ENCODE measurements around the gene MYL12B.
"Not testable (repeated sequence)": the region's sequence is repeated elsewhere in the genome, so short reads cannot be mapped to it uniquely, and the experiment has no call there.

Gene MYL12B

DNA sequence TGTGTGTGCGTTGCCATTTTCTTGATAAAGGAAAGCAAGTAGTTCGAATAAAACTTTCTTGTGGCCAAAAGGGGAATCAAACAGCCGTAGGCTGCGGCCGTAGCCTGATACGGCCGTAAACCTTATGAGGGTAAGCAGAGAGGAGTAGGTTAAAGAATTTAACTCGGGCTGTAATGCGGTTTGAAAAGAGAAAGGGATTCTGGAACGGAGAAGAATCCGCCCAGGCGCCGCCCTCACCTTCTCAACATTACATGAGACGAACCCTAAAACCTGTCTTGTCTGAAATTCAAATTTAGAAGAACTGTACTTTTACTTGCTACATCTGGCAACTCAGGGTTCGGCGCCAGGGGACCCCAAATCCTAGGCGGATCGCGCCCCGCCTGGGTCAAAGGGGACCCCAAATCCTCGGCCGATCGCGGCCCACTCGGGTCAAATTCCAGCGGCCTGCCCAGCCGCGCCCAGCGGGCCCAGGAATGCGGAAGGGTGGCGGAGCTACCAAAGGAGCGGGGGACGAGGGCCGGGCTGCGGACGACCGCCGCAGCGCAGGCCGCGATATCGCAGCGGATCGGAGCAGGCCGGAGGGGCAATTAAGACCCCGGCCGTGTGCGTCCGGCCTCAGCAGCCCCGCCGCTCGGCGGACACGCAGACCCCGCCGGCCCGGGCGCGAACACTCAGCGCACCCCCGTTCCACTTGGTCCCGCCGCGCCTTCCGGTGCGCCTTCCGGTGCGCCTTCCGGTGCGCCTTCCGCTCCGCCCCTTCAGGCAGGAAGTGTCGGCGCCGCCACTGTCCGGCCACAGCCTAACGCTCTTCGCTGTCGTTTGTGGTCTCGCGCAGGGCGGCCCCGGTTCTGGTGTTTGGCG lies at the start of gene MYL12B:
Gene MYL12B, plus strand, starts transcription at position 761 of the 861 bp plus-strand sequence. CDS start 10,766 bp downstream, outside the sequence.
- DNase-seq: peak; percentile 59 to 76 (median 65)

DNA sequence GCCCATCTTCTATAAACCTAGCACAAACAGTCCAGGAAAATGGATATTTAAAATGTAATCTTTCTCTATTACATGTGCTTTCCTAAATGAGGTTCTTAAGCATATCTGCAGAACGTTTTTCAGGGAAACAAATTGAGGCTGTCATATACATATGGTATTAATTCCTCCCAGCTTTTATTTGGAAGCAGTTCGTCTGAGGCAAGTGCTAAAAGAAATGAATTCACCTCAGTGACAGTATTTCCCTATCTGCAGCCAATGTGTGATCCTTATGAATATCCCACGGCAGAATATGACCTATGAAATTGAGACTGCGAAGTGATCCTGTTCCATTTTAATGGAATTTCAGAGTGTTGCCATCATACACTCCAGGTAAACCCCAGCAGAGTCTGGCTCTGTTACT lies 49.3 kb upstream of the MYL12B start:
- DNase-seq: no peak

DNA sequence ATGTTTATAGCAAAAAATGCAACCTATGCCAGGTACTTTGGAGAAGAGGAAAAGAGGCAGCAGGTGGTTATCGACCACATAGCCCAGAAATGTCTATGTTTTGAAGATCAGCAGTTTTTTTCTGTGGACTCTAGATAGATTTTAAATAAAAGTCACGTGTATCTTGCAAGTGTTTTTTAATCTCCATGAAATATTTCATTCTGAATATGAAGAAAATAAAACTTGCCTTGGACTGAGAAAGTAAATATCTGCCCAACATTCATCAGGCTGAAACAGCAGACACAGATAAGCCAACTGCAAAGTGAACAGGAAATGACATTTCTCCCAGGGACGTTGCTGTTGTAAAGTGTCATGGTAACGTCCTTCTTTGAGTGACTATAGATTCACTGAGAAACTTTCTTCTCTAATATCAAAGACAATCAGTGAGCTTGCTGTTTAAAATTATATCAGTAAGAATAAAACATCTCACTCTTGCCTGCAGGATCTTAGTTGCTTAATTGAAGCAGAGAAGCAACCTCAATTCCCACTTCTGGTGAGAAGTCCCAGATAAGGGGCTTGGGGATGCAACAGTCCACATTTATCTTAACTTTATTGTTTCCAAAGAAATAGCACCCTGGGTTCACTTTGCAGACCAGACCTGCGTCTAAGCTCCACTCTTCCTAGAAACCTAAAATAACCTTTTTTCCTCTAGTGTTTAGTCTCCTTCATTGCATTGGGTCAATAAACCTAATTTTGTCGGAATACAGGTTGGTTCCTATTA lies 48.5 kb upstream of the MYL12B start:
- DNase-seq: no peak

DNA sequence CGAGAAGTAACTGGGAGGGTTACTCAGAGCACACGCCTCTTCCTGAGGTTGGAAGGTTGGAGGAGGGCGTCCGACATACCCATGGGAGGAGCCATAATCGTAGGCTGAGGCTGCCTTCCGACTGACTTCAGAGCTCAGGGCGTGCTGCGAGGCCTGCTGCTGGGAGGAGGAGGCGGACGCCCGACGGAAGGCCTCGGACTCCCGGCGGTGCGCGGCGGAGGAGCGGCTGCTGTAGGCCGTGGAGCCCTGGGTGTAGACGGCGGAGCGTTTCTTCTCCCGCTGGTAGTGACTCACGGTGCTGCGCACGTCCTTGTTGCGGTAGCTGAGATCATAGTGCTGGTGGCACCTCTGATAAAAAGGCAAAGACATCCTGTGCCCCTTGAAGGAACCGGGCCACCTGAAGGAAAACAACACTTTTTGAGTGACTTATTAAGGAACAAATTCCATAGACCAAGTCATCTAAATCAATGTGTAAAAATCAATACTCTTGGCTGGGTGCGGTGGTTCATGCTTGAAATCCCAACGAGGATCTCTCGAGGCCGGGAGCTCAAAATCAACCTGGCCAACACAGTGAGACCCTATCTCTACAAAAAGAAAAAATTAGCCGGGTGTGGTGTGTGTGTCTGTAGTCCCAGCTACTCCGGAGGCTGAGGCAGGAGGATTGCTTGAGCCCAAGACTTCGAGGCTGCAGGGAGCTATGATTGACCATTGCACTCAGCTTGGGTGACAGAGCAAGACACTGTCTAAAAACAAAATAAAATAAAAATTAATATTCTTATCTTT lies 46.9 kb upstream of the MYL12B start:
- DNase-seq: no peak

DNA sequence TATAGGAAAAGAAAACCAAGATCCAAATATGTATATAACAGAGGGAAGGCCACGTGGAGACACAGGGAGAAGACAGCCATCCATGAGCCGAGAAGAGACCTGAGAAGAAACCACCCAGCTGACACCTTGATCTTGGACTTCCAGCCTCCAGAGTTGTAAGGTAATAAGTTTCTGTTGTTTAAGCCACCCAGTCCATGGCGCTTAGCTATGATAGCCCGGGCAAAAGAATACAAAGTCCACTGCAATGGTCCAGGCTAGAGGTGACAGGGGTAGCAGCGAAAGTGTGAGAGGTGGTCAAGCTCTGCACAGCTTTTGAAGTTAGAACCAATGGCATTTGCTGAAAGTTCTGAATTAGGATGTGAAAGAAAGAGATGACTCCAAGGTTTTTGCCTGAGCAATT lies 44.9 kb upstream of the MYL12B start:
- no peak for DNase-seq

DNA sequence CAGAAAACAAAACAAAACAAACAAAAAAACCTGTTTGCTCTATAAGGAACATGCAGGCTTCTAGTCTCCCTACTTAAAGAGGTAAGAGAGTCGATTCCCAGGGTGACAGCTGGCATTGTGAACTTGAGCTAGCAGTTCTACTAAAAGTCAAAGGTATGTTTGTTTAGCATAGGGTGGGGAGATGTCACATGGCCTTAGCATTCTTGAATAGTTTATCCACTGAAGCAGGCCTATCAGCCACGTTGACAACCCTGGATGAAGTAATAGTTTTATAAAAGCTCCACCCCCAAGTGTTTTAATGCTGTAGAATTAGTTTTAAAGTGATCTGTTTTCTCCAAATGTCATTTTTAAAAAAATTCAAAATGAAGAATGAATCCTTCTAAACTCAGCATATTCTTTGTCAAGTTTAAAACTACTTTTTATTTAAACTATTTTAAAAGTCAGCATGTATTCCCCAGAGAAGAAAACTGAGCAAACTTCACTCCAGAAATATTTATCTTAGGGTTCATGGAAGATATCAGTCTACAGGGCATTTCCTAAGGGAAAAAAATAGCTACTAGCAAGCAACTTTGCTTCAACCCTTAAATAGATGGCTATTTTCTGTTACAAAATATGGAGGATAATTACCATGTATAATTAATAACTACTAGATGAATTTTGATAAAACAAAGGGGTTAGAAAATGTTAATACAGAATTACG lies 43.8 kb upstream of the MYL12B start:
- no peak for DNase-seq

DNA sequence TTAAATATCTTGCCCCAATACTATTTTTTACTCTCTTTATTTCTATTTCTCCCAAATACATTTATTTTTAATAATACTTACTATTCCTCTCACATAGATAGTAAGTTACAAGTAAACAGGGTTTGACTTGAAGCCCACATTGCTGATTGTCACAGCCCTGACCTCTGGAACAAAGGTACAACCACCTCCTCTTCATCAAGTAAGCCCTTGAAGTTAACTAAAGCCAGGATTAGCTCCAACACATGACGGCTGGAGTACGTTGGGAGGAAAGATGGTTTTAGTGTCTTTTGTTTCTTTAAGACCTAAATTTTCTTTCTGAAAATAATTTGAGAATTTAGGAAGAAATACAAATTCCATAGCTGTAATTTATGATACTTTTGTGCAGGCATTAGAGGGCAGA lies 43.1 kb upstream of the MYL12B start:
- no peak for DNase-seq

DNA sequence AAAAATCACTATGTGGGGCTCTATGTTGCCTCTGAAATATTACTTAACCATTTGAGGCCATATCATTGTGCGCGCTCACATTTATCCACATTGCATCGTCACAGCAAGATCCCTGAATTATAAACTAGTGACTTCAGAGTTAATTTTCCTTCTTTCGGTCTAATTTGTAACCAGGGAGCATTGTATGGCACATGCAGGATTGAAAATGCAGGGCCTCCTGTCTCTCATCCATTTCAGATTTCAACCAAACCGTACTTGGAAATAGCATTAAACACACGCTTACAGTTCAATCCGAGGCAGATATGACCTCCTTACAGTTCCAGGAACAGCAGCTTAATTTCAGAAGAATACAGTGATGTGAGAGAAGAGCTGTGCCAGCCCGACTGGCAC lies 42.7 kb upstream of the MYL12B start:
- no peak for DNase-seq

DNA sequence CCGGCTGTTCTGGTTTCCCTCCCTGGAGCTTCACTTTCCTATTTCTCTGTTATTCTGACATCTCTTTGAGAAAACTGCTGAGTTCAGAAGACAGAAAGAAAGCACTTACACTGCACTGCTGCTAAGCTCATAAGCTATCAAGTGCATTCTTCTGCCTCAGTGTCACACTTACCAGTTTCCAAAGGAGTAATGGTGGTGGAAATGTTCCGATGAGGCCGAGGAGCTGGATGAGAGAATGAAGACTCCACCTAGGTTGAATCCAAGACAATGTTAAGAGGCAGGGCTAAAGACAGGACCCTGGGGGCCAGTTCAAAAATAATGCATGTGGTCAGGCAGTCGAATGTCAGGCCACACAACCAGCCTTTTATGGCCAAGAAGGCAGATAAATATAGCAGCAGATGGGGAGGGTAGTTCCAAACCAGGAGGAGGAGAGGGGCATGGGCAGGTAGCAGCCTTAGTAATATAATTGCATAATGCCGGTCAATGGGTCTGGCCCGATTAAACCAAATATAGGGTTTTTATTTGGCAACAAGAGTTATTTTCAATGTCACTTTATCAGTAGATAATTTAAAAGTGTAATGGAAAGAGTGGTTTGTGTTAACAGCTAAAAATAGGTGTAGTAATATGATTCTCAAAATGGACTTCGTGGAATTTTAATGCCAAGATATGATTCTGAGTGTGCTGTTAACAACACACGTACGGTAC lies 42.1 kb upstream of the MYL12B start, which contains the start of gene MYOM1:
Gene MYOM1, minus strand, starts transcription at position 338 of the 705 bp plus-strand sequence. CDS start 4,745 bp downstream, outside the sequence.
- DNase-seq: no peak

DNA sequence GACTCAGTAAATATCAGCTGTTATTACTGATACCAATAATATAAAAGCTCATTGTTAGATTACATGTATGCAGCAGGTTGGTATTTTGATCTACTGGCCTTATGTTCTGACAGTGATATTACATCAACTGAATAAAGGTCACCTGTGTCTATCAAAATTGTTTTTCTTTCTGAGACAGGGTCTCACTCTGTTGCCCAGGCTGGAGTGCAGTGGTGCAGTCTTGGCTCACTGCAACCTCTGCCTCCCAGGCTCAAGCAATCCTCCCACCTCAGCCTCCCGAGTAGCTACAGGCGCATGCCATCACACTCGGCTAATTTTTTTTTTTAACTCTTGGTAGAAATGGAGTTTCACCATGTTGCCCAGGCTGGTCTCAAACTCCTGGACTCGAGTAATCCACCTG lies 41.1 kb upstream of the MYL12B start:
- not testable (repeated sequence) for DNase-seq

DNA sequence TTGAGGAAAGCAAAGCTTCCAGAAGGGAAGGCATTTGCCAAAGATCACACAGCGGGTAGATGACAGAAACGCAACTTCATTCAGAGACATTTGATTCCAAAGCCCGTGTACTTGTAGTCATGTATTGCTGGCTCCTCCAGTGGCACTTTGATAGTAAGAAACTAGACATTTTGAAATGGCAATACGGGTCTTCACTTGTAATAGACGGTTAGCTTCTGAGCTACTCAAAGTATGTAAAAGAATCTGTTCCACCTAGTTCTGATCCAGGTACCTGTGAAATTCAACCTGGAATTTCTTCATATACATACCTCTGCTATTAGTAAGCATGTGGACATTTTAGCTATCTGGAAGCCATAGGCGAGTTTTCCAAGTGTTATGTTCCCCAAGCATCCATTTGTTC lies 40.4 kb upstream of the MYL12B start:
- no peak for DNase-seq

DNA sequence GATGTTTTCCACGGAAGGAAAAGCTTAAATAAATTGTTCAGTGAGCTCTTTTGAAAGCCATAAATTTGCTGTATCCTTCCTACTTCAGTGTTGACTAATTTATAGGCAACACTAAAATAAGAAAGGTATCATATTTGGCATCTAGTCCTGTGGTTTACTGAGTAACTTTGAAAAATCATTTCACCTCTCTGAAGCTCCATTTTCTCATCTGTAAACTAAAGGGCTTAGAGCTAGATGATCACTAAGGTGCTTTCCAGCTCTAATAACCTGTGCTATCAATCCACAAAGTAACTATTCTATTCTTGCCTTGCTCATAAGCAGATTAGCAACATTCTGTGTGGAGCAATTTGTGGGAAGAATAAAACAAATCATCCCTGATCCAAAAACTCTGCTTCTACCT lies 38.6 kb upstream of the MYL12B start:
- DNase-seq: no peak

DNA sequence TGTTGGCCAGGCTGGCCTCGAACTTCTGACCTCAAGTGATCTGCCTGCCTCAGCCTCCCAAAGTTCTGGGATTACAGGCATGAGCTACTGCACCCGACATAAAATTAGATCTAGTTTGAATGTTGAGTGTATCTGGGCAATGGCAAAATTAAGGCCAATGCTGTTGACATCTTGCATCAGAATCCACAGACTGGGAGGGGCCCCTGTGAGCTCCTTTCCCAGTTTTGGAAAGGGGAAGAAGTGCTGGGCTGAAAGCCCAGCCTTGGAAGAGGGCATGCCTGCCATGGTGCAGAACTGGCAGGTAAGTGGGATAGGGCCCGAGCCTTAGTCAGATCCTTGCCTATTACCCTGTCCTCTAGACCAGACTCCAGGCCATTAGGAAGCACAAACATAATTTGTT lies 37.7 kb upstream of the MYL12B start:
- DNase-seq: no peak

DNA sequence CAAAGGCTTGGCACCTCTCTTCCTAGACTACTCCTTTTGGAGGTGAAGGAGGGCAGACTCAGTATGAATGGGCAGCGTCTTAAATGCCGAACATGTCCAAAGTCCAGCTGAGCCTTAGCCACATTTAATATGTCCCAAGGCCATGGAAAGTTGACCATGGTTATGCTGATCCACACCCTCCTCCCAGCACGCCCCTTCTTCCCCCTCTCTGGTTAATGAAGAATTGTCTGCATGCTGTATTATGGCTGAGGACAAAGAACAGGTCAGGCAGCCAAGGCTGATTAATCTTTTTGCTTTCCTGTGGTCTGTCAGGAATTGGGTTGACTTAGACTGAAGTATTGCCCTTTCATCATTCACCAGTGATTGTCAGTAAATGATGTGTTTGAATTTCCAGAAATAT lies 36.3 kb upstream of the MYL12B start:
- no peak for DNase-seq

DNA sequence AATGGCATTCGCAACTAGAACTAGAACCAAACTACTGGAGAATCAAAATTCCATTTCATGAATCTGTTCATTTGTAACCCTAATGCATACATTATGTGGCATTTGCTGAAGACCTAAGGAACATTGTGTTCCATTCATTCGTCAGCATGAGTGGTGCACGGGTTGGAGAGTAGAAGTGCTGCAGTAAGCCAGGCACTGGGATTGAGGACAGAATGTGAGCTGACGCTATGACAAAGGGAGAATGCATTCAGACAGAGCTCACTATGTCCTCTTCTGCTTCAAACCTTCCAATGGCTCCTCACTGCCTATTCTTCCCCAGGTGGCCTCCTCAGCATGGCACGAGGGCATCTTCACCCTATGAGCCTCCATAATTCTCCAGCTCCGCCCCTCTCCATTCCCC lies 35.9 kb upstream of the MYL12B start:
- DNase-seq: no peak

DNA sequence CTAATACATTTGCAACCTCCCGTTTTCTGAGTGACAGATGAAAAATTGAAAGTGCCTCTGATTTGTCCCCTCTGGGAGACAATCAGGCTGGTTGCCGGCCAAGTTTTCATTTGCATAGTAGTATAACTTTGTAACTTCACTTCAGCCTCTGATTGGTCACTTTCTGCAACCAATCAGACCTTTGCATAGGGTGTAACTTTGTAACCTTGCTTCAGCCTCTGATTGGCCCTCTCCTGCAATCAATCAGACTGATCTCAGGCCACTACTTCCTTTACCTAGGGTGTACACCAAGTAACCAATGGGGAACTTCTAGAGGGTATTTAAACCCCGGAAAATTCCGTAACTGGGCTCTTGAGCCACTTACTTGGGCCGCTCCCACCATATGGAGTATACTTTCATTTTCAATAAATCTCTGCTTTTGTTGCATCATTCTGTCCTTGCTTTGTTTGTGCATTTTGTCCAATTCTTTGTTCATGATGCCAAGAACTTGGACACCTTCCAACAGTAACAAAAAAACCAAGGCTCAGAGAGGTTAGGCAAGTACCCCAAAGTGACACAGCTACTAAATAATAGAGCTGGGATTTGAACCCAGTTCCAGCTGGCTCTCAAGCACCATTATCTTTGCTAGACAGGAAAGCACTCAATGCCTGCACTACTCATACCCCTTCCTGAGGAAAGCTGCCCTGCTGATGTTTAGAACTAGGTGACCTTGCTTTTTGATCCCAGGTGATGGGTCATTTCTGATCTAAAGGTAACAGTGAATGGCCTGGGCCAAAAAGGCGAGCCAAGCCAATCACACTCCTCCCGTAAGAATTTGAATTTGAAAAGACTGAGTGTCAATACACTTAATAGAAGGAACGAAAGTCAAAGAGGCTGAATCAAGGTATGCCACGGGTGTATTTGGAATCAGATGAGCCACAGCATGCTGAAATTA lies 31.3 kb upstream of the MYL12B start:
- DNase-seq: no peak

DNA sequence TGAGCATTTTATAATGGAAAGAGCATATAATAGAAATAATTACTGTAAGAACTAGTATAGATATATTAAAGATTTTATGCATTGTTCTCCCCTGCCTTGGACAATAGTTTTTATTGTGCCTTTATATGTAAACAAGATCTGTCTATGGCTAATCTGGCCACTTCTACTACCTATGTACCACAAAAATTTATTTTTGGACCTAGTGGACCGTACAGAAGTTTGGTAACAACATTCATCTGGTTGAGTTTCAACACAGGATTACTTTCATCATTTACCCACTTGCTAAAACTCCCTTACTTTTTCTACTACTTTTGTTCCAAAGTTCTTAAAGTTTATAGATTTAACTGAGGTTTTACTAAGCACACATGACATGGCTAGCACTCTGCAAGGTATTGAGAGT lies 28.9 kb upstream of the MYL12B start:
- DNase-seq: no peak

DNA sequence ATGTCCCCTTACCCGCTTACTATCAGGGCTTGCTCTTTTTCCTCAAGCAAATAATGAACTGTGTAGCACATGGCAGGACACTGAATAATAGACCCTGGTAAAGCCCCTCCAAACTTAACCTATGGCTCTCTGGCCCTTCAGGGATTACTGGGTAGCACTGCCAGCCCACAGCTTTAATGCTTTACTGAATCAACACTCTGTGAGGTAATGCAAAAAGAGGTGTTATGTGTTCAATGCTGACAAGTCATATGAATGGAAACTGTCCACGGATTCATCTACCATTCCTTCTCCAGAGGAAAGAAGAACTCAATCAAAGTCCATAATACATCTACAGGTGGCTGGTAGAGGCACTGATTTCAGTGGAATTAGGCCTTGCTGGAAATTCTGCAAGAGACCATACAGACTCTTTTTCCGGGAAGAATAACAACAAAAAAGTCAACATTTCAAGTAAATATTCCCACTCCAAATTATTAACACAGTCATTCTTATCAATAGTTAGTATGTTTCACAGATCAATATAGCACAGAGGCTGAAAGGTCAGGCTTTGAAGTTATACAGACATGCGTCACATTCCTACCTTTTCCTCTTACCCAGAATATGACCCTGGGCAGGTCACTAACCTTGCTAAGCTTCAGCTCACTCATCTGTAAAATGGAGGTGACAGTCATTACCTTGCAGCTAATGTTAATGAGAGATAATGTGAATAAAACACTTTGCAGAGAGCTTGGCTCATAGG lies 28.3 kb upstream of the MYL12B start:
- no peak for DNase-seq

DNA sequence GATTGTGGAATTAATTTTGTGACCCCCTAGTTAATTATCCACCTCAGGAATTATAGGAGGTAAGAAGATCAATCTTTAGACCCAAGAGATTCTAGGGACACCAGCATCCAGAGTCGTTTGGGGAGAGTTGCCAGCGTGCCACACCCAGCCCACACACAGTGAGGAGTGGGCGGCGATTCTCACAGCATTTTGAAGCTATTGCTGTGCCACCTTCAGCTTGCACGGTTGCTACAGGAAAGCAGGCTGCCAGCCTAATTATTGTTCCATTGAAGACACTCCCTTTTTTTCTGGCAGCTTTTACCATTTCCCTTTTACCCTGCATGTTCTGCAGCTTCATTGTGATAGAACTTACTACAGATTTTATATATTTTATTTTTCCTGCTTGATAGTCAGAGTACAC lies 27.5 kb upstream of the MYL12B start:
- no peak for DNase-seq

DNA sequence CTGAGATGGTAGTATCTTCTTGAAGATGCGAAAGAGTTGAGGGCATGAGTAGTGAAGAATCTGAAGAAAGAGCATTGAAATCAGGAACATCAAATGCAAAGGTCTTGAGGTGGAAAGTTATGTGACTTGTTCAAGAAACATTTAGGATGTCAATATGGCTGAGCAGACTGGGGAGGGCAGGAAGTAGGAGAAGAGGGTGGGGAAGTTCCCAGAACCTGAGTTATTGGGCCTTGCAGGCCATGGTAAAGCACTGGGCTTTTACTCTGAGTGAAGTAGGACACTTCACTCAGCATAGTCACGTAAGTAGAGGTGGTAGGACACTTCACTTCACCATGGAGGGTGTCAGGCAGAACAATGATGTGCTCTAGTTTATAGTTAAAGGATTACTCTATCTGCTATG lies 26.1 kb upstream of the MYL12B start:
- no peak for DNase-seq

All from activated CD4-positive, CD25-positive, alpha-beta regulatory T cell (primary cell).